Endodermal cell (in vitro differentiated cells): Measurements from ENCODE around the gene CHMP4B. TPM values are rescaled to one million over a fixed set of nuclear protein-coding genes. Genes with fewer than 3 reads are reported as not detected.

Experiments used
- DNase-seq: peaks from one replicate; pipeline ENCODE4 v3.0.0-alpha.2; 2017
- H3K27ac ChIP-seq: 2 replicates; pipeline ENCODE4 v1.5.1; 2013; ENCODE audit warnings: mild to moderate bottlenecking, low read depth, low read length, moderate library complexity
- H3K27me3 ChIP-seq: 2 replicates; pipeline ENCODE4 v1.6.1; 2013; ENCODE audit warnings: mild to moderate bottlenecking, low read length, moderate library complexity; ENCODE audit not compliant: insufficient read depth, control insufficient read depth, poor library complexity, severe bottlenecking
- H3K36me3 ChIP-seq: 2 replicates; pipeline ENCODE4 v1.7.0; 2013; ENCODE audit warnings: mild to moderate bottlenecking, low read length, moderate library complexity; ENCODE audit not compliant: control insufficient read depth, insufficient read depth
- H3K4me1 ChIP-seq: one replicate; pipeline ENCODE4 v1.7.0; 2013; ENCODE audit warnings: low read length; ENCODE audit not compliant: control insufficient read depth, insufficient read depth
- H3K4me3 ChIP-seq: 2 replicates; pipeline ENCODE4 v1.5.1; 2013; ENCODE audit warnings: mild to moderate bottlenecking, low read length, moderate library complexity
- H3K9ac ChIP-seq: 2 replicates; pipeline ENCODE4 v1.6.1; 2013; ENCODE audit warnings: mild to moderate bottlenecking, low read length, moderate library complexity; ENCODE audit not compliant: poor library complexity, severe bottlenecking; ENCODE audit errors: extremely low read depth
- H3K9me3 ChIP-seq: 2 replicates; pipeline ENCODE4 v1.6.1; 2013; ENCODE audit warnings: mild to moderate bottlenecking, low read length, moderate library complexity; ENCODE audit not compliant: control insufficient read depth
- H3K27ac Mint-ChIP-seq: 2 replicates; pipeline ENCODE4 v1.8.0; 2020; ENCODE audit warnings: mixed read lengths
- H3K27me3 Mint-ChIP-seq: 2 replicates; pipeline ENCODE4 v1.8.0; 2021; ENCODE audit warnings: mild to moderate bottlenecking, mixed read lengths; ENCODE audit not compliant: insufficient read depth
- H3K36me3 Mint-ChIP-seq: 2 replicates; pipeline ENCODE4 v1.8.0; 2020; ENCODE audit warnings: low read depth, mixed read lengths
- H3K4me1 Mint-ChIP-seq: 2 replicates; pipeline ENCODE4 v1.8.0; 2020; ENCODE audit warnings: mixed read lengths
- H3K4me3 Mint-ChIP-seq: 2 replicates; pipeline ENCODE4 v1.8.0; 2020; ENCODE audit warnings: mild to moderate bottlenecking, moderate library complexity, mixed read lengths
- H3K9me3 Mint-ChIP-seq: 2 replicates; pipeline ENCODE4 v1.8.0; 2020; ENCODE audit warnings: mild to moderate bottlenecking, mixed read lengths
- CTCF ChIP-seq: fragments of 200-600 bp; sonication (generic); conservative IDR thresholded peaks from 2 replicates; pipeline ENCODE4 v1.5.0; 2021; ENCODE audit warnings: antibody characterized with exemption, mild to moderate bottlenecking
- WGBS, 2 experiments: methylation state at CpG; one replicate each; pipeline versions ENCODE4 v1.1.5 to v1.1.7; 2013; ENCODE audit warnings: missing lambda C conversion rate in 2 of 2, mixed read lengths in 1 of 2; ENCODE audit not compliant: insufficient coverage in 1 of 2, insufficient read length in 1 of 2; 5-methylcytosine and 5-hydroxymethylcytosine counted together
- total RNA-seq, 2 donors: library from RNA; stranded (reverse); fragmentation: NEBNext Ultra II Directional in 1 of 2; extraction: Animal tissue kit (Norgen Biotek cat#: 25700) in 1 of 2; gene quantifications; 2 replicates in 1 of 2; 3 replicates in 1 of 2; pipeline ENCODE4 v1.2.1, GENCODE V29; 2021

The CHMP4B gene
- total RNA-seq, 2 donors from 2014 or later: 81.5 to 116 TPM

- no peaks in the 10 kb centered on the region for H3K4me1 ChIP-seq
- H3K36me3 Mint-ChIP-seq: peaks cover 58% of the 10 kb centered on the region
- DNase-seq: no peak
- no peaks in the 10 kb centered on the region for H3K9me3 ChIP-seq
- H3K27me3 ChIP-seq: no peaks in the 10 kb centered on the region
- no peak overlapping the region for H3K27ac ChIP-seq
- no peak for TF ChIP-seq CTCF
- no peaks in the 10 kb centered on the region for H3K4me1 Mint-ChIP-seq
- no peak overlapping the region for H3K4me3 Mint-ChIP-seq
- no peak overlapping the region for H3K9ac ChIP-seq
- H3K36me3 ChIP-seq: peaks cover 21% of the 10 kb centered on the region
- 92 to 96% methylated on average over 5 of the region's 5 CpGs for WGBS, 2 experiments
- H3K27me3 Mint-ChIP-seq: no peaks in the 10 kb centered on the region
- H3K4me3 ChIP-seq: no peak overlapping the region
- H3K9me3 Mint-ChIP-seq: no peaks in the 10 kb centered on the region
- no peak overlapping the region for H3K27ac Mint-ChIP-seq
Measured at GRCh38 chr20:33765592-33765991, 45.6 kb upstream of the CHMP4B start.

GRCh38 chr20:33766686-33767085, 44.5 kb upstream of the CHMP4B start:
- Histone ChIP-seq H3K27ac (no peak overlapping the region), H3K27me3 (no peaks in the 10 kb centered on the region), H3K4me3 (no peak overlapping the region), H3K9me3 (no peaks in the 10 kb centered on the region), H3K36me3 (peaks cover 21% of the 10 kb centered on the region), H3K9ac (no peak overlapping the region), H3K4me1 (no peaks in the 10 kb centered on the region)
- Mint-ChIP-seq H3K27ac (no peak overlapping the region), H3K36me3 (peaks cover 50% of the 10 kb centered on the region), H3K9me3 (no peaks in the 10 kb centered on the region), H3K27me3 (no peaks in the 10 kb centered on the region), H3K4me3 (no peak overlapping the region), H3K4me1 (no peaks in the 10 kb centered on the region)
- 88% methylated on average over 9 of the region's 9 CpGs; no CpG with 5 or more reads in 1 of the 2 experiments for WGBS, 2 experiments
- no peak for TF ChIP-seq CTCF
- no peak for DNase-seq

- H3K9me3 ChIP-seq: no peaks in the 10 kb centered on the region
- WGBS, 2 experiments: 91 to 93% methylated on average over 2 of the region's 2 CpGs
- H3K9ac ChIP-seq: no peak overlapping the region
- H3K4me3 ChIP-seq: no peak overlapping the region
- no peaks in the 10 kb centered on the region for H3K27me3 ChIP-seq
- TF ChIP-seq CTCF: no peak
- Mint-ChIP-seq H3K9me3 (no peaks in the 10 kb centered on the region), H3K4me1 (no peaks in the 10 kb centered on the region), H3K4me3 (no peak overlapping the region), H3K27me3 (no peaks in the 10 kb centered on the region), H3K36me3 (peaks cover 42% of the 10 kb centered on the region), H3K27ac (no peak overlapping the region)
- H3K4me1 ChIP-seq: no peaks in the 10 kb centered on the region
- H3K27ac ChIP-seq: no peak overlapping the region
- no peak for DNase-seq
- H3K36me3 ChIP-seq: peaks cover 15% of the 10 kb centered on the region
Measured at GRCh38 chr20:33767777-33768138, 43.4 kb upstream of the CHMP4B start.
